ENCODE measurements around the gene TP53AIP1. TPM values are rescaled to one million over a fixed set of nuclear protein-coding genes. Genes with fewer than 3 reads are reported as not detected.
"Not testable (repeated sequence)": the region's sequence is repeated elsewhere in the genome, so short reads cannot be mapped to it uniquely, and the experiment has no call there.

TP53AIP1 gene
- total RNA-seq, 4 donors from 2014 or later: 1.0 TPM; not detected in 3

- no peaks in the 10 kb centered on the region for H3K27me3 ChIP-seq
- H3K27ac ChIP-seq: no peak overlapping the region
- intact Hi-C loops (cut with DNase I; ENCODE audit: low total_unique reads): no loop called here
- no peak for DNase-seq
- H3K36me3 ChIP-seq: no peaks in the 10 kb centered on the region
- H3K4me3 ChIP-seq: no peak overlapping the region
- no peak for TF ChIP-seq POLR2A (IDR thresholded peaks at IDR 0.05)
- TF ChIP-seq CTCF (IDR thresholded peaks at IDR 0.05): no peak
- no peaks in the 10 kb centered on the region for H3K4me1 ChIP-seq
- H3K9me3 ChIP-seq: no peaks in the 10 kb centered on the region
Observed at GRCh38 chr11:128924104-128924503, 18.6 kb downstream of the TP53AIP1 start.

- no peak overlapping the region for H3K27ac ChIP-seq
- intact Hi-C loops (cut with DNase I; ENCODE audit: low total_unique reads): no loop called here
- H3K4me3 ChIP-seq: no peak overlapping the region
- no peaks in the 10 kb centered on the region for H3K27me3 ChIP-seq
- H3K9me3 ChIP-seq: no peaks in the 10 kb centered on the region
- H3K4me1 ChIP-seq: no peaks in the 10 kb centered on the region
- no peak for TF ChIP-seq POLR2A (IDR thresholded peaks at IDR 0.05)
- no peak for TF ChIP-seq CTCF (IDR thresholded peaks at IDR 0.05)
- no peaks in the 10 kb centered on the region for H3K36me3 ChIP-seq
- DNase-seq: no peak
Observed at GRCh38 chr11:128921793-128922192, 20.9 kb downstream of the TP53AIP1 start.

GRCh38 chr11:128920666-128921065 is 22.0 kb downstream of the TP53AIP1 start:
- TF ChIP-seq CTCF (IDR thresholded peaks at IDR 0.05): no peak
- TF ChIP-seq POLR2A (IDR thresholded peaks at IDR 0.05): no peak
- H3K36me3 ChIP-seq: no peaks in the 10 kb centered on the region
- no peak overlapping the region for H3K4me3 ChIP-seq
- H3K27ac ChIP-seq: no peak overlapping the region
- H3K27me3 ChIP-seq: no peaks in the 10 kb centered on the region
- DNase-seq: no peak
- no peaks in the 10 kb centered on the region for H3K4me1 ChIP-seq
- no peaks in the 10 kb centered on the region for H3K9me3 ChIP-seq
- intact Hi-C loops (cut with DNase I; ENCODE audit: low total_unique reads): no loop called here

GRCh38 chr11:128919635-128920034 is 23.0 kb downstream of the TP53AIP1 start:
- H3K4me1 ChIP-seq; intact Hi-C loops (cut with DNase I; ENCODE audit: low total_unique reads); H3K27me3 ChIP-seq; H3K4me3 ChIP-seq; H3K27ac ChIP-seq; H3K9me3 ChIP-seq; H3K36me3 ChIP-seq; DNase-seq: not testable (repeated sequence)

GRCh38 chr11:128919216-128919615 is 23.5 kb downstream of the TP53AIP1 start:
- Histone ChIP-seq H3K4me3 (no peak overlapping the region), H3K36me3 (no peaks in the 10 kb centered on the region), H3K4me1 (no peaks in the 10 kb centered on the region), H3K9me3 (no peaks in the 10 kb centered on the region), H3K27ac (no peak overlapping the region), H3K27me3 (no peaks in the 10 kb centered on the region)
- no peak for TF ChIP-seq POLR2A (IDR thresholded peaks at IDR 0.05)
- TF ChIP-seq CTCF (IDR thresholded peaks at IDR 0.05): no peak
- intact Hi-C loops (cut with DNase I; ENCODE audit: low total_unique reads): no loop called here
- DNase-seq: no peak

GRCh38 chr11:128917144-128917724 is 25.4 kb downstream of the TP53AIP1 start:
- TF ChIP-seq POLR2A (IDR thresholded peaks at IDR 0.05): no peak
- TF ChIP-seq CTCF (IDR thresholded peaks at IDR 0.05): no peak
- H3K4me3 ChIP-seq: no peak overlapping the region
- H3K36me3 ChIP-seq: no peaks in the 10 kb centered on the region
- H3K27me3 ChIP-seq: no peaks in the 10 kb centered on the region
- H3K9me3 ChIP-seq: no peaks in the 10 kb centered on the region
- DNase-seq: no peak
- intact Hi-C loops (cut with DNase I; ENCODE audit: low total_unique reads): no loop called here
- H3K27ac ChIP-seq: no peak overlapping the region
- no peaks in the 10 kb centered on the region for H3K4me1 ChIP-seq

Data from uterus (tissue), 4 donors.